Activated naive CD8-positive, alpha-beta T cell treated with anti-CD3 and anti-CD28 coated beads, Interleukin-2, amount 50 U/mL, for 24 hours (primary cell): Measurements from ENCODE around the gene GALNT18.

Source experiments
- ATAC-seq: fragments of 150-1000 bp; cut with Tn5 transposase; one replicate; pipeline ENCODE4 v1.10.0; 2021
- DNase-seq: peaks from one replicate; pipeline ENCODE4 v3.0.0; 2021
- H3K27ac Mint-ChIP-seq: one replicate; pipeline ENCODE4 v1.8.0; 2021; ENCODE audit warnings: mild to moderate bottlenecking, mixed read lengths
- H3K27me3 Mint-ChIP-seq: one replicate; pipeline ENCODE4 v1.8.0; 2021; ENCODE audit warnings: mixed read lengths
- H3K36me3 Mint-ChIP-seq: one replicate; pipeline ENCODE4 v1.8.0; 2021; ENCODE audit warnings: low read depth, mixed read lengths
- H3K4me1 Mint-ChIP-seq: one replicate; pipeline ENCODE4 v1.8.0; 2021; ENCODE audit warnings: mixed read lengths
- H3K4me3 Mint-ChIP-seq: one replicate; pipeline ENCODE4 v1.8.0; 2021; ENCODE audit warnings: mild to moderate bottlenecking, moderate library complexity, mixed read lengths
- H3K9me3 Mint-ChIP-seq: one replicate; pipeline ENCODE4 v1.8.0; 2021; ENCODE audit warnings: mixed read lengths

The GALNT18 gene

DNA sequence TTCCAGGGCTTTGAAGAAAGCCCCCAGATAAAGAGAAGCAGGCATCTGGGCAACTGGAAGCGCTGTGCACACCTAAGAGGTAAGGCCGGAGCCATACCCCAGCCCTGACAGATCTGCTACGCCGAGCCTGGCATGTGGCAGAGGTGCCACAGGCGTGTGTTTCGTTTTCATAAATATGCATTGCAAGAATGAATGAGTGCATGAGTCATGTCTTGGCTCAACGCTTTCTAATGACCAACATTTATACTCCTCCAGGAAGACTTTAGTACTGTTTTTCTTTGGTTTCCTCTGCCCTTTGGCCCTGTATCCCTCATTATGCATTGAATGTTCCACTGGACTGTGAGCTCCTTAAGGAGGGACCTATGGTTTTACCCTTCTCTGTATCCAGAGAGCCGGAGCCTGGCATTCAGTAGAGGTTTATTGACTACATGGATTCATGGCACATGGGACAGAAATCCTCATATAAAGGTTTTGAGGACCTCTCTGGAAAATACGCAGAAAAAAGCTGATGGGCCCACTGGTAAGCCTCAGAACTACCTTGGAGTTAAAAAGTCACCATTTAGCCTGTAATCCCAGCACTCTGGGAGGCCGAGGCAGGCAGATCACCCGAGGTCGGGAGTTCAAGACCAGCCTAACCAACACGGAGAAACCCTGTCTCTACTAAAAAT is 229.9 kb downstream of the GALNT18 start:
- Mint-ChIP-seq H3K36me3 (no peaks in the 10 kb centered on the region), H3K4me3 (no peak overlapping the region), H3K27ac (no peak overlapping the region), H3K27me3 (peaks cover 5% of the 10 kb centered on the region), H3K9me3 (no peaks in the 10 kb centered on the region), H3K4me1 (no peaks in the 10 kb centered on the region)
- DNase-seq (no peak), ATAC-seq (no peak)

DNA sequence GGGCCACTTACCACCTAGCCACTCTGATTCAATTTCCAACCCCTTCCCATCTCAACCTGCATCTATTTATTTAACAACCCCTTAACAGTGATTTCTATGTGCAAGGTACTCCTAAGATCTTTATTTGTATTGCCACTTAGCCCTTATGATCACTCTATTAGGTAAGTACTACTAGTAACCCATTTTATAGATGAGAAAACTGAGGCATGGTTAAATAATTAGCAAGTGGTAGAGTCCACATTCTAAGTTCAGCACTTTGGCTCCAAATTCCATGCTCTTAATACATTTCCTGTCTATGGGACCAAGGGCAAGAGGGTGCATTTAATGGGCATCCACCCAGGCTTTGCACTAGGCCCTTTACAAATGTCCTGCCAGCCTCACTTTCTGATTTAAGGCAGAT is 230.6 kb downstream of the GALNT18 start:
- Mint-ChIP-seq H3K27ac (no peak overlapping the region), H3K9me3 (no peaks in the 10 kb centered on the region), H3K27me3 (peaks cover under 1% of the 10 kb centered on the region), H3K4me3 (no peak overlapping the region), H3K4me1 (no peaks in the 10 kb centered on the region), H3K36me3 (no peaks in the 10 kb centered on the region)
- no peak for ATAC-seq
- no peak for DNase-seq

DNA sequence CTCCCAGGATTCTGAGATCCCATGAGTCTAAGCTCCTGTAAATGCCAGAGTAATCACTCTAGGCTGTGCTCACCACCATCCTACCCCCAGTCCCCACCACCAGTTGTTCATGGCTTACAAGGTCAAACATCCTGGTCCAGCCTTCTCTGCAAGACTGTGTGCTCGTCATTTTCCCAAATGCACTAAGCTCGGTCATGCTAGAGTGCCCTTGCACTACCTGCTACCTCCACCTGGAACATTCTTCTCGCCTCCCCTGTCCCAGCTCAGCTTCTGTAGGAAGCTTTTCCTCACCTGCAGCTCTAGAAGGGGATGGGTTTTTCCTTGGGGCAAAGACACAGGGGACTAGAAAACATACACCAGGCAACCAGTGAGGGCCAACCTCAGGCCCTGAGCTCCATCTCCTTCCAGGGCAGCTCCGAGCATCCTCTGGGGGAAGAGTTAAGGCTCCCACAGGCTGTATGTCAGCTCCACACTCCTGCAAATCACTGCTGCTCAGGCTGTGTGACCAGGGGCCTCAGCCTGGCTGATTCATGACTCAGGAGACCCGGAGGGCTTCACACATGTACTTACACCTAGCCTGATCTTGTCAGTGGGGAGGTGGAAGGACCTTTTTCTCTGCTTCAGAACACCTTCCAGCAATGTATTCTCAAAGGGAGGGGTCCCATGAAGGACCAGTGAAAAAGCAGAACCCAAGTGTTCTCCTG is 231.6 kb downstream of the GALNT18 start:
- Mint-ChIP-seq H3K27me3 (no peaks in the 10 kb centered on the region), H3K36me3 (no peaks in the 10 kb centered on the region), H3K4me1 (no peaks in the 10 kb centered on the region), H3K9me3 (no peaks in the 10 kb centered on the region), H3K4me3 (no peak overlapping the region), H3K27ac (no peak overlapping the region)
- ATAC-seq (no peak), DNase-seq (no peak)

DNA sequence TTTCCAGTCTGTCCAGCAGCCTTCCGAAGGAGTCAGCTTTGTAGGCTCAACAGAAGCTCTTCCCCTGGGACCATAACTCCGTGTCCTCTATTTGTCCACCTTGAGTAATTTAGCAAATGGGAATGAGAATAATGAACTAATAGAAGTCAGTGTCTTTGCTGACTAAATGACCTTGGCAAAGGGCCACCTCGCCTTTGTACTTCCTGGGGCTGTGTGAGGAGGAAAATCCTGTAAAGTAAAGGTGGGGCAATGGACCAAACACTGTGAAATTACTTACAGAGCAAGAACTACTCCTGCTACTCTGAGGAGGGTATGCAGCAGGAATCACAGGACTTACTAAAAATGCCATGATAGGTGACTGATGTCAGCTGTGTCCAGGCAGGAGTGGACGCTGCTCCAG is 232.6 kb downstream of the GALNT18 start:
- ATAC-seq (no peak), DNase-seq (no peak)
- no peak overlapping the region for H3K27ac Mint-ChIP-seq
- H3K27me3 Mint-ChIP-seq, result no peaks in the 10 kb centered on the region
- H3K9me3 Mint-ChIP-seq, result no peaks in the 10 kb centered on the region
- H3K36me3 Mint-ChIP-seq, result no peaks in the 10 kb centered on the region
- no peaks in the 10 kb centered on the region for H3K4me1 Mint-ChIP-seq
- no peak overlapping the region for H3K4me3 Mint-ChIP-seq

DNA sequence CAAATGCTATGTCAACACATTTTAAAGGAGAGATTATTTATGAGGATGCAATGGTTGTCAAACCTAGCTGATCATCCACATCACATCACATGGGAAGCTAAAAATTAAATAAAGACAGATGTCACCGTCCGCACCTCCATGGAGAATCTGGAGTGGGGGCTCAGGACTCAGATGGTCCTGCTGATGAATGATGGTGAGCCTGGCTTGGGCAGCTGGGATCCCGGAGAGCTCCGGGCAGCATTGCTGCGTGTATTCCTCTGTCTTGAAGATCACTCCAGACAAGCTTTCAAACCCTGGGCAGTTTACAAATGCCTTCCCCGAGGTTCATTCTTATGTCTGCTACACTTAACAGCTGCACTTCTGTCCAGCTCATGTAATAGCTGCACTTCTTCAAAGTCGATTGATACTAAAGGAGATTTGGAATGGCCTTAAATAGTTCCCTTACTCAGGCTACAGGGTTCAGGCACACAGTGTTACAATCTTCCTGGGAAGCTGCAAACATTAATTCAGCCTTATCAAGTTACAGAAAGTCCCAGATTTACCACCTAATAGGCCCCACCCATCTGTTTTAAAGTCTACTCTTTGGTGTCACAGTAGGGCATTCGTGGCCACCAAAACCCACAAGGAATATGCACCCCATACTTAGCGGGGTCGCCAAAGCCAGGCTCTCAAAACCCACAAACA is 234.0 kb downstream of the GALNT18 start:
- H3K27me3 Mint-ChIP-seq, result no peaks in the 10 kb centered on the region
- no peak overlapping the region for H3K4me3 Mint-ChIP-seq
- DNase-seq (no peak), ATAC-seq (no peak)
- H3K9me3 Mint-ChIP-seq, result no peaks in the 10 kb centered on the region
- no peaks in the 10 kb centered on the region for H3K36me3 Mint-ChIP-seq
- H3K27ac Mint-ChIP-seq, result no peak overlapping the region
- no peaks in the 10 kb centered on the region for H3K4me1 Mint-ChIP-seq

DNA sequence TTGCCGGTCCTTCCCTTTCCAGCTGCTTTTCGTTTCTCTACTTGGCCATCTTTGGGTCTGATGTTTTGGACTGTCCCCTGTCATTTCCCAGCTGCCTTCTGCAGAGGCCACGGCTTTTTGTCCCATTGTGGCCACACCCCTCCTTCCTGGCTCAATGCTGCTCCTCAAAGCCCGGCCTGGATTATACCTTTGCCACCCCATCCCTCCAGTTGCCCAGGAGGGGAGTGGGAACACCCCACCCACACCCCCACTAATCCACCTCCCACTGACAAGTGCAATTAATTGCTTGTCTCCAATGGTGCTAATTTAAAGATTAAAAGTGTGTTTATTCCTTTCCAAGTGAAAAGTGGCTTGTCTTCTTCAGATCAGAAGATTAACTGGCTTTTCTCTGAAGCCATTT is 234.6 kb downstream of the GALNT18 start:
- DNase-seq (no peak), ATAC-seq (no peak)
- H3K9me3 Mint-ChIP-seq, result no peaks in the 10 kb centered on the region
- no peaks in the 10 kb centered on the region for H3K4me1 Mint-ChIP-seq
- no peak overlapping the region for H3K4me3 Mint-ChIP-seq
- no peaks in the 10 kb centered on the region for H3K36me3 Mint-ChIP-seq
- H3K27ac Mint-ChIP-seq, result no peak overlapping the region
- H3K27me3 Mint-ChIP-seq, result no peaks in the 10 kb centered on the region

DNA sequence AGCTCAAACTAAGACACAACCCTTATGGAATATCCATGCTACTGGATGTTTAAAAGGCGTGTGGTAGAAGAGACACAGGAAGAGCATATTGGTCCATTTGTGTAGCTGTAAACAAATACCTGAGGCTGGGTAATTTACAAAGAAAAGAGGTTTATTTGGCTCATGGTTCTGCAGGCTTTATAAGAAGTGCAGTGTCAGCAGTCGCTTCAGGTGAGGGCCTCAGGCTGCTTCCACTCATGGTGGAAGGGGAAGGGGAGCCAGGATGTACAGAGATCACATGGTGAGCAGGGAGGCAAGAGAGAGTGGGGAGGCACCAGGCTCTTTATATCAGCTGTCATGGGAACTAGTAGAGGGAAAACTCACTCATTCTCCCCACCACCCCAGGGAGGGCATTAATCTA is 237.0 kb downstream of the GALNT18 start:
- no peak for ATAC-seq
- H3K36me3 Mint-ChIP-seq, result no peaks in the 10 kb centered on the region
- no peak overlapping the region for H3K4me3 Mint-ChIP-seq
- H3K27me3 Mint-ChIP-seq, result no peaks in the 10 kb centered on the region
- H3K4me1 Mint-ChIP-seq, result no peaks in the 10 kb centered on the region
- DNase-seq, result no peak
- no peak overlapping the region for H3K27ac Mint-ChIP-seq
- H3K9me3 Mint-ChIP-seq, result no peaks in the 10 kb centered on the region

DNA sequence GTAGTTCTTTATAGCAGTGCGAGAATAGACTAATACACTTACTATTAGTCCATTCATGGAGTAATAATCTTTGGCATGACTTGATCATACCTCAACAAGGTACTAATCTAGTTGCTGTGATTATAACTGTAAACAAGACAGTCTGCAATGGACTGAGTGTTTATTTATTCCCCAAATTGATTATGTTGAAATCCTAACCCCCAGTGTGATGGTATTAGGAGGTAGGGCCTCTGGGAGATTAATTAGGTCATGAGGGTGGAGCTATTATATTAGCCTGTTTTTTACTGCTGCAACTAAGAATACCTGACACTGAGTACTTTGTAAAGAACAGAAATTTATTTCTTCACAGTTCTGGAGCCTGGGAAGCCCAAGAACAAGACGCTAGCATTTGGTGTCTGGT is 237.8 kb downstream of the GALNT18 start:
- H3K4me3 Mint-ChIP-seq, result no peak overlapping the region

DNA sequence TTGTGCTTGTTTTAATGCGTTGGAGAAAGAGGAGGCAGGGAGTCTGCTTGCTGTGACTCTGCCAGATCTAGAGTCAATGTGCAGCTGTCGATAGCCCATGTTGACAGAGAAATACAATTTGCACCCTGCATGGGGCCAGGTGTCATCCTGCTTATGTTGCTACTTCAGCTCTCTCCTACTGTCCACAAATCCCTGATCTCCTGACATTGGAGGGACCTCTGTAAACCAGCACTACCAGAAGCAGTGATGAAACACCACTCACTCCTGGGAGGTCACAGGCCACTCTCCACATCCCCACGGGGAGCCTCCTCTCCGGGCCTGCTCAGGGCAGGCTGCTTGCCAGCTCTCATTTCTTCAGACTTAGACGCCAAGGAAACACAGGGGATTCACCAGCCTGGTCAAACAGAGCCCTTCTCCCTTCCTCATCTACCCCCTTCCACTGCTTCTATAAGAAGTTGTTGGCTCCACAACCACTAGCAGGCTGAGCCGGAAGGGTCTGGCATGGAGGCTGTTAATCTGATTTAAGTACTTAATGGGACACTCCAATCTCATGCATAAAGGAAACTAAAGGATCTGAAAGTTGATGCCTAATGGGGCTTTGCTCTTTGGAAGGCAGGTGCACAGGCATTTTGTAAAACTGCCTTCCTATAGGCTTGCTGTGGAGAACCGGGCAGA is 238.8 kb downstream of the GALNT18 start:
- no peak overlapping the region for H3K4me3 Mint-ChIP-seq
- H3K36me3 Mint-ChIP-seq, result no peaks in the 10 kb centered on the region
- no peaks in the 10 kb centered on the region for H3K9me3 Mint-ChIP-seq
- DNase-seq (no peak), ATAC-seq (no peak)
- H3K27ac Mint-ChIP-seq, result no peak overlapping the region
- no peaks in the 10 kb centered on the region for H3K4me1 Mint-ChIP-seq
- no peaks in the 10 kb centered on the region for H3K27me3 Mint-ChIP-seq

More for the DNA sequence above, 237.8 kb downstream of the GALNT18 start:
- no peaks in the 10 kb centered on the region for H3K27me3 Mint-ChIP-seq
- DNase-seq (no peak), ATAC-seq (no peak)
- H3K27ac Mint-ChIP-seq, result no peak overlapping the region
- no peaks in the 10 kb centered on the region for H3K4me1 Mint-ChIP-seq
- no peaks in the 10 kb centered on the region for H3K9me3 Mint-ChIP-seq
- H3K36me3 Mint-ChIP-seq, result no peaks in the 10 kb centered on the region

DNA sequence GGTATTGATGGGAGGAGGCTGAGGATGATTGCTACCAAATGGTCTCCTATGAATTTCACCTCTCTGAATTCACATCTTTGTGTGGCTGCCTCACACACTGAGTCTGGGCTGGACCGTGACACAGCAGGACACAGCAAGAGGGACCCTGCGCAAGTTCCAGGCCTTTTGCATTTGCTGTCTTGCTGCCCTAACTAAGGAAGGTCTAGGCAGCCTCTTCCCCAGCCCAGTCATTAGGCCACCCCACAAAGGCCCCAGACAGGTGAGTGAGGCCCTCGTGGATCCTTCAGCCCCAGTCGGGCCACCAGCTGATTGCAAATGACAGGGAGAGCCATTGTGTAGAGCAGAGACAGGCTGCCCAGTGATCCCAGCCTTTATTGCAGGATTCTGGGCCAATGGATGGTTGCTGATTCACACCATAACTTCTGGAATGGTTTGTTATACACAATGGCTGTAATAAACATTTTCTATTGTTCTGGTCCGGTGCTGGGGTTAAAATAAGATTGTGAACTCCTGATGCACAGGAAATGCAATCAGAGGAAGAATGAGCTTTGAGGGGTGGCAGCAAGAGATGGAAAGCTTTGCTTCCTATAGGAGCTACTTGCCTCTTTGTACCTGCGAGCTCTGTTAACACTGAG is 240.2 kb downstream of the GALNT18 start:
- H3K9me3 Mint-ChIP-seq, result no peaks in the 10 kb centered on the region
- no peaks in the 10 kb centered on the region for H3K4me1 Mint-ChIP-seq
- no peaks in the 10 kb centered on the region for H3K36me3 Mint-ChIP-seq
- no peak overlapping the region for H3K4me3 Mint-ChIP-seq
- ATAC-seq (no peak), DNase-seq (no peak)
- H3K27me3 Mint-ChIP-seq, result no peaks in the 10 kb centered on the region
- H3K27ac Mint-ChIP-seq, result no peak overlapping the region

DNA sequence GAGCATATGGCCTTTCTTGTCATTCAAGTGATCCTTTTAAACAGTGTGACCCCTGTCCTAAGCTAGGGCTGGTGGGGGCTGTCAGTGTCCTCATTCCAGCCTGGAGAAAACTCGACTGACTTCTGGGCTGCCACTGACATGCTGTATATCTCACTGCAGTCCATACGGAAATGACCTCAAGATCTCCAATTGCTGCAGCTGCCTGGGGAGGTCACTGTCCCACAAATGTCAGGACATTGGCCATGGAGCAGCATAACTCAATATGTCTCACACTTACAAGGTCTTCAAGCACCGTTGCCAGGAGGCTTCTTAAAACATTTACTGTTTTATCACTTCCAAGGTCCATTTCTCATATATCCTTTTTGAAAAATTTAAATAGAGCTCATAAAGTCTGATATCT is 240.9 kb downstream of the GALNT18 start:
- DNase-seq (no peak), ATAC-seq (no peak)
- H3K4me3 Mint-ChIP-seq, result no peak overlapping the region
- H3K36me3 Mint-ChIP-seq, result no peaks in the 10 kb centered on the region
- no peaks in the 10 kb centered on the region for H3K9me3 Mint-ChIP-seq
- no peaks in the 10 kb centered on the region for H3K27me3 Mint-ChIP-seq
- no peak overlapping the region for H3K27ac Mint-ChIP-seq
- H3K4me1 Mint-ChIP-seq, result no peaks in the 10 kb centered on the region

DNA sequence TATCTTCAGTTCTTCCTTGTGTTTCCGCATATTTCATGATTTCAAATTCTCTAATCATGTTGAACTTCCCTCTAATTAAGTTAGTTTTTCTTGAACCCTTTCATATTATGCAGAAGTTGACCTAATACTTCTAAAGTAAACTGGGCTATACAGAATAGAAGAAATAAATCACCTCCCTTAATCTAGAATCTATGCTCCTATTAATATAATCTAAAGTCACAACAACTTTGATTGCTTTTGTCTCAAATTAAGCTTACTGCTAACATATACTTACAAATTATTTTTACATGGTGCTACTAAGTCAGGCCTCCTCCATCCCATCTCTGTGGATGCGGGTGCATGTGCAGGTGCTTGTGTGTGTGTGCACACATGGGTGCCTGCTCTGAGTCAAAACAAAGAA is 241.5 kb downstream of the GALNT18 start:
- H3K27ac Mint-ChIP-seq, result no peak overlapping the region
- no peaks in the 10 kb centered on the region for H3K36me3 Mint-ChIP-seq
- DNase-seq, result no peak
- no peak for ATAC-seq
- H3K27me3 Mint-ChIP-seq, result no peaks in the 10 kb centered on the region
- no peaks in the 10 kb centered on the region for H3K4me1 Mint-ChIP-seq
- no peaks in the 10 kb centered on the region for H3K9me3 Mint-ChIP-seq
- H3K4me3 Mint-ChIP-seq, result no peak overlapping the region

DNA sequence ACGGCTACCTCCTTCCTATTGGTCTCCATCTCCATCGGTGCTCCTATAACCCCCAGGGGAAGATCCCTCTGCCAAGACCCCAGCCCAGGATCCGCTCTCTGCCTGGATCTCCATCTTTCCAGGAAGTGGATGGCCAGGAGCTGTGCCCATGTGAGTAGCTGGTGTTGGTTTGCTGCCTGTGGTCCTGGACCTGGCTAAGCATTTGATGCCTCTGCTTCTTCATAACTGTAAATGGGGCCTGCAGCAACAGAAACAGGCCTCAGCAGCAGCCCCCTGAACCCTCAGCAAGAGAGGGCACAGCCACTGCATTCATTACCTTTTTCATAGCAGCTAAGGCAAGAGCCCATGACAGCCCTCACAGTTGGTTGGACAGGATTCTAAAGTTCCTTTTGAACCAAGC is 242.1 kb downstream of the GALNT18 start:
- Mint-ChIP-seq H3K9me3 (no peaks in the 10 kb centered on the region), H3K27me3 (no peaks in the 10 kb centered on the region), H3K27ac (no peak overlapping the region), H3K36me3 (no peaks in the 10 kb centered on the region), H3K4me3 (no peak overlapping the region), H3K4me1 (no peaks in the 10 kb centered on the region)
- DNase-seq, result no peak
- ATAC-seq, result no peak

DNA sequence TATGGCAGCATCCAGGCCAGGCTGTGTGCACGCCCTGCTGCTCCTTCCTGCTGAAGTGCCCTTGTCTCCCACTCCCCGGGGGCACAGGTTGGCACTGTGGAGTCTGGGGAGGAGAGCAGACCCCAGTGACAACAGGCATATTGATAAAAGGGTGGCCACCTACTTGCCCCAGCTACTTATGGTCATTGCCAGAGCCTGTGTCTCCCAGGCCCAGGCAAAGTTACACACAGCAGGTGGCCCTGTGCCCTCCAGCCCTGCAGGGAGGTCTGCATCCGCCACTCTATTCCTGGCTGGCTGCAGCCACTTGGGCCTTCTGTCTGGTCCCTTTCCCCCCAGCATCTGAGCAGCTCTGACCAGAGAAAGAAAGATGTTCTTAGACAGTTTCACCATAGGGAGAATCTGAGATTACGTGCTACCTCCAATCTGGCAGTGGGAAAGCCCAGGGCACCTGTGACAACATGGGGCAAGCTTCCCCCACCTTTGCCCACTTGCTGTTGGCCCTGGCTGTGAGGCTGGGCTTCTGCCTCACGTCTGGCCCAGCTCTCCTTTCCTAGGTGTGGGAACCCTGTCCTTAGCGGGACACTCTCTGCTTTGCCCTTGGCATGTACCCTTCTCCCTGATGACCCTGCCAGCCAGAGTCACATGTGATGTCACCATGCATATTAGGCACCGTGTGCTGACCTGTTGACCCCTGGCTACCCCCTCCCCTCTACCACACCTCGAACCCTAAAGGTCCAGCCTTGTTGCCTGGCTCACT is 243.4 kb downstream of the GALNT18 start:
- no peaks in the 10 kb centered on the region for H3K4me1 Mint-ChIP-seq
- no peaks in the 10 kb centered on the region for H3K27me3 Mint-ChIP-seq
- H3K9me3 Mint-ChIP-seq, result no peaks in the 10 kb centered on the region
- ATAC-seq (no peak), DNase-seq (no peak)
- no peaks in the 10 kb centered on the region for H3K36me3 Mint-ChIP-seq
- no peak overlapping the region for H3K4me3 Mint-ChIP-seq
- no peak overlapping the region for H3K27ac Mint-ChIP-seq
